NCI-H2029 (cell line): Measurements from ENCODE around the gene ROR2.

Experiments used
- DNase-seq: peaks from one replicate; lab custom pipeline; 2025; lab: John Stamatoyannopoulos, UW

Gene ROR2

GRCh38 chr9:91948597-91949391 is 1.2 kb downstream of the ROR2 start:
- no peak for DNase-seq

- DNase-seq: no peak
Observed at GRCh38 chr9:91948101-91948596, 1.9 kb downstream of the ROR2 start.

- no peak for DNase-seq
Observed at GRCh38 chr9:91946653-91947488, 3.2 kb downstream of the ROR2 start.

- DNase-seq: no peak
Observed at GRCh38 chr9:91946196-91946595, 3.8 kb downstream of the ROR2 start.

- DNase-seq: no peak
Observed at GRCh38 chr9:91945277-91946085, 4.5 kb downstream of the ROR2 start.

- DNase-seq: no peak
Observed at GRCh38 chr9:91944711-91945110, 5.3 kb downstream of the ROR2 start.

GRCh38 chr9:91943478-91944470 is 6.3 kb downstream of the ROR2 start:
- DNase-seq: no peak

- no peak for DNase-seq
Observed at GRCh38 chr9:91942201-91942600, 7.8 kb downstream of the ROR2 start.

GRCh38 chr9:91939978-91940377 is 10.1 kb downstream of the ROR2 start:
- DNase-seq: no peak

GRCh38 chr9:91937727-91938126 is 12.3 kb downstream of the ROR2 start:
- no peak for DNase-seq

GRCh38 chr9:91937056-91937455 is 13.0 kb downstream of the ROR2 start:
- DNase-seq: no peak

- no peak for DNase-seq
Observed at GRCh38 chr9:91935805-91936514, 14.1 kb downstream of the ROR2 start.

- DNase-seq: no peak
Observed at GRCh38 chr9:91935066-91935749, 14.8 kb downstream of the ROR2 start.

- DNase-seq: no peak
Observed at GRCh38 chr9:91934654-91935053, 15.4 kb downstream of the ROR2 start.

GRCh38 chr9:91933556-91934352 is 16.3 kb downstream of the ROR2 start:
- no peak for DNase-seq

GRCh38 chr9:91930475-91930874 is 19.6 kb downstream of the ROR2 start:
- no peak for DNase-seq

- DNase-seq: no peak
Observed at GRCh38 chr9:91929331-91929730, 20.7 kb downstream of the ROR2 start.

GRCh38 chr9:91927922-91928510 is 22.0 kb downstream of the ROR2 start:
- DNase-seq: no peak
